C4-2B (cell line): ENCODE measurements around the gene ZFX.

ENCODE experiments used
- H3K27ac ChIP-seq: fragments of 450-650 bp; 2 replicates; pipeline ENCODE4 v1.5.1; 2017
- ZFX ChIP-seq: fragments of 450-650 bp; IDR thresholded peaks from 2 replicates; pipeline ENCODE4 v1.6.1; 2017
- TF ChIP-seq, protein P1 (sequence below): fragments of 450-650 bp; conservative IDR thresholded peaks from 2 replicates; pipeline ENCODE4 v1.5.1; 2017; ENCODE audit warnings: mild to moderate bottlenecking

Gene ZFX

DNA sequence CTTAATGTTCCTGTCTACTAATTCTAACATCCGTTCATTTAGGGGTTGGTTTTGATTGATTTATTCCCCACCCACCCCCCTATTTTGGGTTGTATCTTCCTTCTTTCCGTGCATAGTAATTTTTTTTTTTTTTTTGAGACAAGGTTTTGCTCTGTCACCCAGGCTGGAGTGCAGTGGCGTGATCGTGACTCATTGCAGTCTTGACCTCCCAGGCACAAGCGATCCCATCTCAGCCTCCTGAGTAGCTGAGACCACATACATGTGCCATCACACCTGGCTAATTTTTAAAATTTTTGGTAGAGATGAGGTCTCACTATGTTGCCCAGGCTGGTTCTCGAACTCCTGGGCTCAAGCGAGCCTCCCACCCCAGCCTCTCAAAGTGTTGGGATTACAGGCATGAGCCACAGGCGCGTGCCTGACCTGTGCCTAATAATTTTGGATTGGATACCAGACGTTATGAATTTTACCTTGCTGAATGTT lies 79.9 kb downstream of the ZFX start:
- no peak for TF ChIP-seq ZFX
- TF ChIP-seq, protein P1, sequence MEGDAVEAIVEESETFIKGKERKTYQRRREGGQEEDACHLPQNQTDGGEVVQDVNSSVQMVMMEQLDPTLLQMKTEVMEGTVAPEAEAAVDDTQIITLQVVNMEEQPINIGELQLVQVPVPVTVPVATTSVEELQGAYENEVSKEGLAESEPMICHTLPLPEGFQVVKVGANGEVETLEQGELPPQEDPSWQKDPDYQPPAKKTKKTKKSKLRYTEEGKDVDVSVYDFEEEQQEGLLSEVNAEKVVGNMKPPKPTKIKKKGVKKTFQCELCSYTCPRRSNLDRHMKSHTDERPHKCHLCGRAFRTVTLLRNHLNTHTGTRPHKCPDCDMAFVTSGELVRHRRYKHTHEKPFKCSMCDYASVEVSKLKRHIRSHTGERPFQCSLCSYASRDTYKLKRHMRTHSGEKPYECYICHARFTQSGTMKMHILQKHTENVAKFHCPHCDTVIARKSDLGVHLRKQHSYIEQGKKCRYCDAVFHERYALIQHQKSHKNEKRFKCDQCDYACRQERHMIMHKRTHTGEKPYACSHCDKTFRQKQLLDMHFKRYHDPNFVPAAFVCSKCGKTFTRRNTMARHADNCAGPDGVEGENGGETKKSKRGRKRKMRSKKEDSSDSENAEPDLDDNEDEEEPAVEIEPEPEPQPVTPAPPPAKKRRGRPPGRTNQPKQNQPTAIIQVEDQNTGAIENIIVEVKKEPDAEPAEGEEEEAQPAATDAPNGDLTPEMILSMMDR, result no peak

GRCh38 chrX:24229976-24230375 lies 80.4 kb downstream of the ZFX start:
- TF ChIP-seq, protein P1, result no peak
- no peak for TF ChIP-seq ZFX
- no peak overlapping the region for H3K27ac ChIP-seq

More for the DNA sequence above, 79.9 kb downstream of the ZFX start:
- no peak overlapping the region for H3K27ac ChIP-seq

GRCh38 chrX:24231131-24231540 lies 81.6 kb downstream of the ZFX start:
- H3K27ac ChIP-seq, result no peak overlapping the region
- TF ChIP-seq ZFX, result no peak
- TF ChIP-seq, protein P1, result no peak

GRCh38 chrX:24231641-24232179 lies 82.2 kb downstream of the ZFX start:
- no peak overlapping the region for H3K27ac ChIP-seq

GRCh38 chrX:24232796-24233195 lies 83.3 kb downstream of the ZFX start:
- no peak overlapping the region for H3K27ac ChIP-seq
- no peak for TF ChIP-seq ZFX
- TF ChIP-seq, protein P1, result no peak

More at GRCh38 chrX:24231641-24232179, 82.2 kb downstream of the ZFX start:
- no peak for TF ChIP-seq ZFX
- TF ChIP-seq, protein P1, result no peak

- no peak overlapping the region for H3K27ac ChIP-seq
- TF ChIP-seq, protein P1, result no peak
- TF ChIP-seq ZFX, result no peak
These were observed 85.7 kb downstream of the ZFX start for GRCh38 chrX:24235084-24235710.

DNA sequence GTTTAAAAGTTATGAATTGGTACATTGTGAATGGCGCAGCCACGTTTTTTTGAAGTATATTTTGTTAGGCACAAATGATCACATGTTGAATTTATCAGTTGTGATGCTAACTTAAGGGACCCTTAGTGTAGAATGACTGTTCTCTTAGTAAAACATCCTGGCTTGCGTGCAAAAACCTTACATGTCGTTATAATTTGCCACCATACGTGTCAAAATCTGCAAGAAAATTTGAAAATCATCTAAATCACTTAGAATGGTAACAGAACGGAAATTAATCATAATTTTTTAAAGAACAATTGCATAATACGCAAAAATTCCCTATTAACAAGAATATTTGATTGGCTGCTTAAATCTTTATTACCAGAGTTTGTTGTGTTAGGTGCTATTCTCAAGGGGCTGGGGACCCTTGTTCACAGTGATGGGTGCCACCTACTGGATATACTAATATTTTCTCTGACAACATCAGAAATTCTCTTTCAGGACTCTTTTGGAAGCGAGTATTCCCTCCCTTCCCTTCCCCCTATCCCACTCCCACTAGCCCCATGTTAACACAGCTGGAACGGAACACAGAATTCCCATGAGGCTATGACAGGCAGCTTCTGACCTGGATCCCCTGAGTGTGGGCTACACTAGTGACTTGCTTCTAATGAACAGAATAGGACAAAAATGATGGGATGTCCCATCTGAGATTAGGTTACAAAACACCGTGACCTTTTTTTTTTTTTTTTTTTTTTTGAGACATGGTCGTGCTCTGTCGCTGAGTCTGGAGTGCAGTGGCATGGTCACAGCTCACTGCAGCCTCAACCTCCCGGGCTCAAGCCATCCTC lies 92.5 kb downstream of the ZFX start:
- H3K27ac ChIP-seq, result no peak overlapping the region
- TF ChIP-seq ZFX, result no peak
- TF ChIP-seq, protein P1, result peak; percentile 59
